HG03342 (cell line): ENCODE data around the gene AGK.
"Not testable (repeated sequence)": the region's sequence is repeated elsewhere in the genome, so short reads cannot be mapped to it uniquely, and the experiment has no call there.

ENCODE experiments used
- ATAC-seq: cut with Tn5 transposase; IDR thresholded peaks from one replicate; pipeline ENCODE4 v1.9.1; 2021; ENCODE audit warnings: mild to moderate bottlenecking, moderate library complexity; ENCODE audit not compliant: unreplicated experiment

The AGK gene

DNA sequence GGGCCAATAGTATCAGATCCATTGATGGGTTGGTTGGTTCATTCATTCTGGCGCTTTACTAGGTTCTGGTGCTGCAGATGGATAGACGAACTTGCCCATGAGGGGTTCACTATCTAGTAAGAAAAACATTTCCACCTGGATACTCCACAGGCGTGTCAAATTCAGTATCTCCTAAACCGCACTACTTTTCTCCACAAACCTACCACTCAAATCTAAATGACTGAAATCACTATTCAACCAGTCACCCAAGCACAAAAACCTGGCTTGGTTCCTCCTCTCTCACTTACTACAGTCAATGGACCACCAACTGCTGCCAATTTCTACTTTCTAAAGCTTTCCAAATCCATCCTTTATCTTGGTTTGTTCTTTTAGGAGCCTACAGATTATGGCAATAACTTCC is 572 bp downstream of the AGK start:
- peak; percentile 9 for ATAC-seq

DNA sequence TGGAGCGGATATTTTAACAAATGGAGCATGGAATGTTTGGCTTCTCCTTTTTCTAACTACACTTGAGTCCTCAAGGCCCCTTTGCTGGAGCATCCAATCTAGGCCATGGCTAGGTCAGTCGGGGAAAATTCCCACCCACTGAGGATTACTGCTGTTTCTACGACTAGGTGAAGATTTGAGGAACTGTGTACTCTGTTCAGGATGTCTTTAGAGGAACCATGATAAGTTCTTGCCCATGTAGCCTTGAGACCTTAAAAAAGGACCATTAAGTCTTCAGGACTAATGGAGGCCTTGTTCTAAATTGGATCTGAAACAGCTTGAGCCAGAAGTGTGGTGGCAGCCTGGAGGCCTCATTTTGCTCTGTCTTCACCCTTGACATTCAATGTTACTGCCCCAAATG is 6.2 kb downstream of the AGK start:
- no peak for ATAC-seq

DNA sequence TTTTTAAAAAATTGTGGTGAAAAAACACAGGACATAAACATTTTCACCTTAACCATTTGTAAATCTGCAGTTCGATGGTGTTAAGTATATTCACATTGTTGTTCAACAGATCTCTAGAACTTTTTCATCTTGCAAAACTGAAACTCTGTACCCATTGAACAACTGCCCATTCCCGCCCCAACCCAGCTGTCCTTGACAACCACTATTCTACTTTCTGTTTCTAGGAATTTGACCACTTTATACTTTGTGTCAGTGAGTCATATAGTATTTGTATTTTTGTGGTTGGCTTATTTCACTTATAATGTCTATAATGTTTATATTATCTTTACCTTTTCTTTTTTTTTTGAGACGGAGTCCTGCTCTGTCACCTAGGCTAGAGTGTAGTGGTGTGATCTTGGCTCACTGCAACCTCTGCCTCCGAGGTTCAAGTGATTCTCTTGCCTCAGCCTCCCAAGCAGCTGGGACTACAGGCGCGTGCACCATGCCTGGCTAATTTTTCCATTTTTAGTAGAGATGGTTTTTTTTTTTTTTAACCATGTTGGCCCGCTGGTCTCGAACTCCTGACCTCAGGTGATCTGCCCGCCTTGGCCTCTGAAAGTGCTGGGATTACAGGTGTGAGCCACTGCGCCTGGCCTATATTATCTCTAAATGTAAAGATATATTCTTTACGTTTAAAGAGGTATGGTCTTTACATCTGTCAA is 6.8 kb downstream of the AGK start:
- peak; percentile 55 for ATAC-seq

DNA sequence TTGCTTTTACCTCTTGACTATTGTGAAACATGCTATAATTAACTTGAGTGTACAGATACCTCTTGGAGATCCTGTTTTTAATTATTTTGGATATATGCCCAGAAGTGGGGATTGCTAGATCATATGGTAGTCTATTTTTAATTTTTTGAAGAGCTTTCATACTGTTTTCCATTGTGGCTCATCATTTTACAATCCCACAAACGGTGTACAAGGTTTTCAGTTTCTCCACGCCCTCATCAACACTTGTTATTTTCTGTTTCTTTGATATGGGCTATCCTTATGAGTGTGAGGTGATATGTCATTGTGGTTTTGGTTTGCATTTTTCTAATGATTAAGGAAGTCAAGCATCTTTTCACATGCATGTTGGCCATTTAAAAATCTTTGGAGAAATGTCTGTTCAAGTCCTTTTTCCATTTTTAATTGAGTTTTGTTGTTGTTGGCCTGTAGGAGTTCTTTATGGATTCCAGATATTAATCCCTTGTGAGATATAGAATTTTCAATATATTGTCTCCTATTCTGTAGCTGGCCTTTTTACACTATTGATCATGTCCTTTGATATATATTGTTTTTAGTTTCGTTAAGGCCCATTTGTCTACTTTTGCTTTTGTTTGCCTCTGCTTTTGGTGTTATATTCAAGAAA is 7.5 kb downstream of the AGK start:
- peak; percentile 71 for ATAC-seq

DNA sequence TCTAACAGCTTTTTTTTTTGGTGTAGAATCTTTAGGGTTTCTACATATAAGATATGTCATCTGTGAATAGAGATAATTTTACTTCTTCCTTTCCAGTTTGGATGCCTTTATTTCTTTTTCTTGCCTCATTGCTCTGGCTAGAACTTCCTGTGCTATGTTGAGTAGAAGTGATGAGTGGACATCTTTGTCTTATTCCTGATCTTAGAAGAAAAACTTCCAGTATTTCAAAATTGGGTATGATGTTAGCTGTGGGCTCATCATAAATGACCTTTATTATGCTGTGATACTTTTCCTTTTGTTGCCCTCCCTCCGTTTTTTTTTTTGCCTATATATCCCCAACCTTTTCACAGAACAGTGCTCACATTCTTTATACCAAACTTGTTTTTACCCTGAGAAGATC is 8.8 kb downstream of the AGK start:
- ATAC-seq: no peak

DNA sequence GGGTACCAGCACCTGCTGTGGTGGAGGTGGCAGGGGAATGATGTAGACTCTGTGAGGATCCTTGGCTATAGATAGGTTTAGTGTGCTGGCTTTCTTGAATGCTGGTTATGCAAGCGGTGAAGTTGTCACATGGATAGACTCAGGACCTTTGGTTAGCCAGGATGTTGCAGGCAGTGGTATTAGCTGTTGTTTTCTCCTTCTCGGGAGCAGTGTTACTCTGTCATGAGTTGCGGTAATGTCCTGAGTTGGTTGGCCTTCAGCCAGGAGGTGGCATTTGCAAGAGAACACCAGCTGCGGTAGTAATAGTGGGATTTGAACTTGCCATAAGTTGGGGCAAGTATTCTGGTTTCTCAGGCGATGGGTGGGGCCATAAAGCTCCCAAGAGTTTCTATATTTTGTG is 10.8 kb downstream of the AGK start:
- ATAC-seq: no peak

DNA sequence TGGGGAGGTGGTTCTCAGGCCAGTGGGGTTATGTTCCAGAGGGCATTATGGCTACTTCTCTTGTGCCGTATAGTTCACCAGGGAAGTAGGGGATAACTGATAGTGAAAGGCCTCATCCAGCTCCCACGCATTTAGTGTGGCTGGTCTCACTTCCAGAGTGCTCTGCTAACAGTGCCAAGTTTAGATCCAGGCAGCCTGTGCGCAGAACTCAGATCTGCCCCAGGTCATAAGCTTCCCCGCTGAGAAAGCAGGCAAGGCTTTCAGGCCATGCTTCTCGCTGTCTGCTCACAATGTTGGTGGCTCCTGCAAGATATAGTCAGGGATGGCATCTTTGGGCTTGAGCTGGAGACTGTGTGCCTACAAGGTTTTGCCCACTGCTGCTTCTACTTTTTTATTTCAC is 11.3 kb downstream of the AGK start:
- ATAC-seq: no peak

DNA sequence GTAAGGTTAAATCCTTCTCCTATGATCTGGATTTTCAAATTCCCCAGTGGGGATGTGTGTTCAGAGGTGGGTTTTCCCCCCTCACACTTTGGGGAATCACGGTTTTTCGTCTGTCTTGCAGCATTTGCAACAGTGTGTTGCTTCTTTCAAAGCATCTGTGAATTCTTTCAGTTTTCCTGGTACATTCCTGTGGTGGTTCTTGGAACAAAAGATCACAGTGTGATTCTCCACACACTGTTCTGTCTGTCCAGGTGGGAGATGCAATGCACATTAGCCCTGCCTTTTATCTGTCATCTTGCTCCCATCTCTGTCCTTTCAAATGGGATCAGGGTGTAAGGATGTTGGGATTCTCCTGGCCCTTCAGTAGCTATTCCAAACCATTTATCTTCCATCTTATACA is 11.8 kb downstream of the AGK start:
- no peak for ATAC-seq

DNA sequence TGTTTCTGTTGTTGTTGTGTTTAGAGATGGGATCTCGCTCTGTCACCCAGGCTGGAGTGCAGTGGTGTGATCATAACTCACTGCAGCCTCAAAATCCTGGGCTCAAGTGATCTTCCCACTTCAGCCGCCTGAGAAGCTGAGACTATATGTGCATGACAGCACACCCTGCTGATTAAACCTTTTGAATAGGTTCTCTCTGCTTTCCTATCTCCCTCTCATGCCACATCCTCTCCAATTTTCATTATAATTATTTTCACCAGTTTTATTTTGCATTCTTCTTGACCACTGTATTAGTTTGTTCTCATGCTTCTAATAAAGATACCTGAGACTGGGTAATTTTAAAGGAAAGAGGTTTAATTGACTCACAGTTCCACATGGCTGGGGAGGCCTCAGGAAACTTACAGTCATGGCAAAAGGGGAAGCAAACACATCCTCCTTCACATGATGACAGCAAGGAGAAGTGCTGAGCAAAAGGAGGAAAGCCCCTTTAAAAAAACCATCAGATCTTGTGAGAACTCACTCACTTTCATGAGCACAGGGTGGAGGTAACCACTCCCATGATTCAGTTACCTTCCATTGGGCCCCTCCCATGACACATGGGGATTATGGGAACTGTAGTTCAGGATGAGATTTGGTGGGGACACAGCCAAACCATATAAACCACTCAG is 12.9 kb downstream of the AGK start:
- ATAC-seq: peak; percentile 65

DNA sequence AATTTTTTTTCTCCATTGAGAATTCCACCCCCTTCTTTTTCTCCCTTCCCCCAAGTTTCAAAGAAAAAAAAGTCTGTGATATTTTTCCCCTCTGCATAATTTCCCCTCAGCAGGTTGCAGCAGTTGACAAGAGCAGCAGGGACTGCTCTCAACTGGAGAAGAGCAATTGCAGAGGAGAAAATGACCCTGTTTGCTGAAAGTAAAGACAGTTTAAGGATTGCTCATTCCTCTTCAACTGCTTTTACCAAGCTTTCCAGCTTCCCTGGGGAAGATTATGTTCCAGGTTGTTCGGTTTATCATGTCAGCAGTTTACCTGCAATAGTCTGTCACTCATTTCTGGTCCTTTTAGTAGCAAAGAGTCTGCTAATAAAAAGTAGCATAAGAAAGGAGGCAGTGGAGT is 16.2 kb downstream of the AGK start:
- ATAC-seq: no peak

DNA sequence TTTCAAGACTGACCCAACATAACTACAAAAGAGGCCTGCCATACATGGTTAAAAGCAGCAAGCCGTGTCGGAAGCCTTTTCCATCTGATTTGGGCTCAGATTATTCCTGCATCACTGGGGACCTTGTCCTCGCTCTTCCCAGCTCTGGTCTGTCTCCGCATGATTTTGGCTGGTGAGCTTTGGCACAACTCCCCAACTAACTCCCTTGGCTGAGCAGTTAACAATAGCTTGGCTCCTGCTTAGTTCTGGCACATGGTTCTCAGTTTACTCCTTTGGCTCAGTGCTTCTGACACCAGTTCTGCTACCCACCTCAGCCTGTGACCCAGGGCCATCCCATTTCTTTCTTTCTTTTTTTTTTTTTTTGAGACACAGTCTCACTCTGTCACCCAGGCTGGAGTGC is 17.0 kb downstream of the AGK start:
- ATAC-seq: no peak

DNA sequence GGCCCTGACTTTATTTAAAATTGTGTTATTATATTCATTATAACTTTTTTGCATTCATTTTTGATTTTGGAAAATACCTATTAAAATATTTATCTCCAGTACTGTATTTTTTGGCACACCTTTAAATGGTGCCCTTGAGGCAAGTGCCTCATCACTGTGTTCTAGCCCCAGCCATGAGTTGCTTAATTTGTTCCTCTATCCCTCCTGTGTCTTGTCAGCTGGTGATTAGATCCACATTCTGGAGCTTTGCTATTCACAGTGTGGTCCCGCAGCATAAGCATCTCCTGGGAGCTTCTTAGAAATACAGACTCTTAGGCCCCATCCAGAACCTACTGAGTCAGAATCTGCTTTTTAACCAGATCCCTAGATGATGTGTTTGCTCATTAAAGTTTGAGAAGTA is 19.8 kb downstream of the AGK start:
- no peak for ATAC-seq

DNA sequence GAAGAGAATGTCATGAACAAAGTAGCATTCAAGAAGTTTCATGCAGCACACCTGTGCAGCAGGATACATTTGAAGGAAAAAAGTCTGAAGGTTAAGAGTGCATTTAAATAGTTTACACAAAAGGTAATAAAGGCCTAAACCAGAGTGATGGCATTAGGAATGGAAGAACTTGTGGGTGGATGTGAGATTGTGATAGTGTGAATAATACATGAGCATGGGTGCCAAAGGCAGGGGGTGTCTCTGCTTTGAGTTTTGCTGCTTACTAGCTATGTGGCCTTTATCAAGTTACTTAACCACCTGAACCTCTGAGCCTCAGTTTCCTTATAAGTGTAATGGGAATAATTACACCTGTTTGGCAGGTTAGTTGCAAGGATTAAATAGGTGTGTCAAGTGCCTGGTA is 21.0 kb downstream of the AGK start:
- ATAC-seq: no peak

DNA sequence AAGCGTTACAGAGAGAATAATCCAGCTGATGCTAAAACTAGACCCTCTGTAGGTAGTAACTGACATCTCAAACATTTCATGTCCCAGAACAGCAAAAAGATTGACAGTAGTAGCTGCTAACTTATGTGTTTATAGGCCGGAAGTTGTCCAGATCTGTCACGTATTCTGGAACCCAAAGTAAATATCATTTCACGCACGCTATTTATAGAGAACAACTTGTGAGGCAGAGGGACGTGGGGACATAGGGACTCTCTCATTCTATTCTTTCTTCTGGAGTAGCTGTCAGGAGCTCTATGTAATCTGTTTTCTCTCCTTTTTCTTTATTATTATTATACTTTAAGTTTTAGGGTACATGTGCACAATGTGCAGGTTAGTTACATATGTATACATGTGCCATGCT is 22.3 kb downstream of the AGK start:
- ATAC-seq: no peak

DNA sequence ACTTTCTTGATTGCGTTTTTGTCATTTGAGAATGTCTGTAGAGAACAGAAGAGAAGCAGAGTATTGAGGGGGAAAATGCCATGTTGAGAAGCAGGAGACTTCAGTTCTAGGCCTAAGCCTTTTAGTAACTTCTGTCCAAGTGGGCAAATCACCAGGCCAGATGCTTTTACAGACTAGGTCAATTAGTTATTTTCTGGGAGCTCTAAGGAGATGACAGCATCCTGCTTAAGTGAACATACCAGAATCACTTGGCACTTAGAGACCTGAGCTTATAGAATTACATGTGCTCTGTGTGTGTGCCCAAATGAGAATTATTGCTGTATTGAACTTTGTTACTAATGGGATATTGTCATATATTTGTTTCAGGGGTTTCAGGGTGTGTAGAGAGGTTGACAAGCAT is 24.0 kb downstream of the AGK start:
- no peak for ATAC-seq

DNA sequence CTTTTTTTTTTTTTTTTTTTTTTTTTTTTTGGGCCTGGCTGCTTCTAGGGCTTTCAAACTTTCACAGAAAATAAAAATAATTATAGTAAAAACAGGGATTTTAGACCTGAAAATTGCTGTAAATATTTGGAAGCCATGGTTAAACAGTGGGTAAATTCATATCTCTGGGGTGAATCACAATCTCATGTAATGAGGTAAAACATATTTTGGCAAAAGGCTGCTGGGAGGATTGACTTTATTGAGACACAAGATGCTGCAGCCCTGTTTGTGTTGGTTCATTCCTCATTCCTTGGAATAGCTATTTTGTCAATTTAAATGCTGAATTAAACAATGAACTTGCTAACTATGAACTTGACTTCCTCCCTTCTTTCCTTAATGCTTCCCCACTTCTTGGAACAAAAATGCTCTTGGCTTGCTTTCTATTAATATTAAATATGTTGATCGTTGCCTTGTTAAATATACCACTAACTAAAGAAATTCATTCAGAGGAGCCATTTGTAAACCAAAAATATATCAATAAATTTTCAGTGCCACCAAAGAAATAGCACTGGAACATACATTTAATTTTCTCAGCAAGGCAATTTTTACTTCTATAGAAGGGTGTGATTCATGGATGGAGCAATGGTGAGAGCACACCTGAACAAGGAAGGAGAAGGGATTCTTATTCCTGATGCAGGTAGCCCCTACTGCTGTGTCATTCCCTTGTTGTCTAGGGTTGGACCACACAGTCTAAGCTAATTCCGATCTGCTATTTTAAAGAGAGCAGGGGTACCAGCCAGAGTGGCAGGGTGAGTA is 24.6 kb downstream of the AGK start:
- no peak for ATAC-seq

DNA sequence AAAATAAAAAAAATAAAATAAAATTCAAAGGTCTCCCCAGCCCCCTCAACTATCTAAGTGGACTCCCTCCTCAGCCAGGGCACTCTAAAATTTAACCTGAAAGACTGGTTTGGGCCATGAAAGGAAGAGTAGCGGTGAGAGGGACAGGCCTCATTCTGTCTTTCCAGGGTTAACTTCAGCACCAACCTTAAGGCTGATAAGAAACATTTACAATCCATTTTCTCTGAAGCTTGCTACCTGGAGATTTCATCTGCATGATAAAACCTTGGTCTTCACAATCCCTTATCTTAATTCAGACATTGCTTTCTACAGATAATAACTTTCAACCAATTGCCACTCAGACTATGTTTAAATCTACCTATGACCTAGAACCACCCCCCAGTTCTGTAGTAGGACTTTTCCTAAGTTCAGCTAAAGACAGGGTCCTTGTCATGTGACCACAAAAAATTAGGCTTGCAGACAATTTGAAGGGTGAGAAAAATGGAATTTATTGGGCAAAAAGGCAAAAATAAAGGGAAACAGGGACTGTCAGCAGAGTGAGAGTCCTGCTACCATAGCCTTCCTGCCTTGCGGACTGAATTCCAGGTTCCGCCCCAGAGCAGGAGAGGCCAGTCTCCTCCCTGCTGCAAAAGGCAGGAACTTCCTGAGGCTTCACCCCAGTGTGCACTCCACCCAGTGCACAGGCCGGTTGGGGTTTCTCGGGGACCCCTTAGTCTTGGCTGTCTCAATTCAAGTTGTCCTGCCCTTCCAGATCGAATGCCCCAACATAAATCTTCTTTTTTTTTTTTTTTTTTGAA is 26.0 kb downstream of the AGK start:
- no peak for ATAC-seq

DNA sequence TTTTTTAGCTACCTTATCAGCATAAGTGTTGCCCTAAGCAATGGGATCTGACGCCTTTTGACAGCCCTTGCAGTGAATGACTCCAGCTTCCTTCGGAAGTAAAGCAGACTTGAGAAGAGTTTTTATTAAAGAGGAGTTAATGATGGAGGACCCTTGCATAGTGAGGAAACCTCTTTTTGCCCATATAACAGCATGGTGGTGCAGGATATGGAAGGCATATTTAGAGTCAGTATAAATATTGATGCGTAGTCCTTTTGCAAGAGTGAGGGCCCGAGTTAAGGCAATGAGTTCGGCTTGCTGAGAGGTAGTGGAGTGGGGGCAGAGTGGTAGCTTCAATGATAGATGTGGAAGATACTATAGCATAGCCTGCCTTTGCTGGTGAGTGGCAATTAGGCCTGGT is 28.7 kb downstream of the AGK start:
- not testable (repeated sequence) for ATAC-seq

DNA sequence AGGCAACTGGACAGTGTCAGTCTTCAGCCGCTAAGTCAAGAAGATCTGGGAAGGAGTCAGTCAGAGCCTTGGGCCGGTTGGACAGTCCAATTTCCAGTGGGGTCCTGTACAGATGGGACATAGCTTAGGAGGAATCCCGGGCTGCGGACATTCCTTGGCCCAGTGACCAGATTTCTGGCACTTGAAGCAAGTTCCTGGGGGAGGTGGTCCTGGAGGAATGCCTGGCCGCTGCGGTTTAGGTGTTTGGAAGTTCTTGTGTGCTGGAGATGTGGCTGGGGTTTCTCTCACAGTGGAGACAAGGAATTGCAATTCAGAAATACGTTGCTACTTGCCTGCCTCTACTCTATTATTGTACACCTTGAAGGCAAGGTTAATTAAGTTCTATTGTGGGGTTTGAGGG is 30.9 kb downstream of the AGK start:
- ATAC-seq: not testable (repeated sequence)

DNA sequence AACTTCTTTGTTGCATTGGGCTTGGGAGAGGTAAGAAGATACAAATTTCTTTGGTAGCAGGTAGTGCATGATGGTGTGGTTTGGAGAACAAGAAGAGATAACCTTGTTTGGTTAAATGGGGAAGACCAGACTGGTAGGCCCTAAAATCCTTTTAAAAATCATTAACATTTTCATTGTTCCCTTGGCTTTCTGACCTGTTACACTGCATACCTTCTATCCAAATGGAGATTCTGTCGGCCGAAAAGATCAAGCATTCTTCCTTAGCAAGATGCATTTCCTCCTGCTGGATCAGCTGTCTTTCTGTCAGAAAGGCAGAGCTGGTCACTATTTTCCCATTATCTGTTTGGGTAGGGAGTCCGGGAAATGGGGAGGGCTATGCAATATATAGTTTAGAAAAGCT is 33.7 kb downstream of the AGK start:
- no peak for ATAC-seq
